Measurements from ENCODE around the gene CD63. TPM values are rescaled to one million over a fixed set of nuclear protein-coding genes. Genes with fewer than 3 reads are reported as not detected.

CD63 gene
- total RNA-seq, 1 experiment from 2014 or later, result 869 TPM

GRCh38 chr12:55715833-55716581 is 12.8 kb downstream of the CD63 start, which contains the start of gene BLOC1S1:
Gene BLOC1S1, plus strand, starts transcription at chr12:55716046. Its CDS starts 6 bp downstream, at chr12:55716052.
- Histone ChIP-seq H3K9me2 (replicated peaks; ENCODE audit: low read length) (no peaks in the 10 kb centered on the region), H3K9me3 (ENCODE audit: low read length) (no peaks in the 10 kb centered on the region), H3F3A (ENCODE audit: low read length, unreplicated experiment) (no peaks in the 10 kb centered on the region), H2AFZ (ENCODE audit: low read length) (peak within 1 kb of the TSS; percentile 96), H4K20me1 (ENCODE audit: low read length) (no peaks in the 10 kb centered on the region), H3K4me1 (ENCODE audit: insufficient read depth, low read length) (peaks cover 62% of the 10 kb centered on the region), H3K4me3 (ENCODE audit: low read length) (peak within 1 kb of the TSS; percentile 72), H3K27ac (ENCODE audit: low read length) (peak within 1 kb of the TSS; percentile 86), H3K36me3 (ENCODE audit: low read depth, low read length) (no peaks in the 10 kb centered on the region), H3K9ac (ENCODE audit: low read length) (peak within 1 kb of the TSS; percentile 78), H3K4me2 (ENCODE audit: low read length) (peak within 1 kb of the TSS; percentile 89), H3K79me2 (ENCODE audit: low read length) (no peaks in the 10 kb centered on the region), H3K27me3 (ENCODE audit: low read length) (no peaks in the 10 kb centered on the region)
- DNase-seq (peak; percentile 95), ATAC-seq (peak; percentile 55)
- intact Hi-C loops (cut with micrococcal nuclease), result no loop called here
- POLR2A ChIA-PET (ENCODE audit: unreplicated experiment), result no interaction called here
- TSS peak; percentile 42 for BruUV-seq (replicated peaks)
- TF ChIP-seq EZH2phosphoT487 (IDR thresholded peaks at IDR 0.05; ENCODE audit: borderline replicate concordance, low read length), result no peak
- no peak for TF ChIP-seq EZH2 (IDR thresholded peaks at IDR 0.05; ENCODE audit: low read length, unreplicated experiment)
- no peak for TF ChIP-seq CTCF (conservative IDR thresholded peaks at IDR 0.05; ENCODE audit: low read depth, low read length)
- CTCF ChIA-PET, result interaction anchor here (1.0 kb wide), 1 partner anchor 35 kb away, joined by 4 read pairs; a partner anchor contains a TSS

- Histone ChIP-seq H2AFZ (ENCODE audit: low read length) (peak overlapping the region; percentile 96), H3K9me3 (ENCODE audit: low read length) (no peaks in the 10 kb centered on the region), H3K9me2 (replicated peaks; ENCODE audit: low read length) (no peaks in the 10 kb centered on the region), H3K9ac (ENCODE audit: low read length) (peak overlapping the region; percentile 78; the same call in 1 of the 2 replicates), H4K20me1 (ENCODE audit: low read length) (no peaks in the 10 kb centered on the region), H3F3A (ENCODE audit: low read length, unreplicated experiment) (no peaks in the 10 kb centered on the region), H3K4me3 (ENCODE audit: low read length) (peak overlapping the region; percentile 72), H3K27me3 (ENCODE audit: low read length) (no peaks in the 10 kb centered on the region), H3K36me3 (ENCODE audit: low read depth, low read length) (no peaks in the 10 kb centered on the region), H3K27ac (ENCODE audit: low read length) (peak overlapping the region; percentile 86), H3K4me2 (ENCODE audit: low read length) (peak overlapping the region; percentile 89), H3K4me1 (ENCODE audit: insufficient read depth, low read length) (peaks cover 55% of the 10 kb centered on the region), H3K79me2 (ENCODE audit: low read length) (no peaks in the 10 kb centered on the region)
- no peak for DNase-seq
- ATAC-seq, result no peak
- intact Hi-C loops (cut with micrococcal nuclease), result no loop called here
- TF ChIP-seq EZH2 (IDR thresholded peaks at IDR 0.05; ENCODE audit: low read length, unreplicated experiment), result no peak
- no peak for TF ChIP-seq CTCF (conservative IDR thresholded peaks at IDR 0.05; ENCODE audit: low read depth, low read length)
- no peak for TF ChIP-seq EZH2phosphoT487 (IDR thresholded peaks at IDR 0.05; ENCODE audit: borderline replicate concordance, low read length)
- POLR2A ChIA-PET (ENCODE audit: unreplicated experiment), result no interaction called here
- BruUV-seq (replicated peaks), result no TSS peak
- CTCF ChIA-PET, result interaction anchor here (1.0 kb wide), 1 partner anchor 34 kb away, joined by 4 read pairs; a partner anchor contains a TSS
Observed at GRCh38 chr12:55715169-55715764, 13.5 kb downstream of the CD63 start.

- Histone ChIP-seq H3K4me2 (ENCODE audit: low read length) (peak overlapping the region; percentile 27), H3F3A (ENCODE audit: low read length, unreplicated experiment) (no peaks in the 10 kb centered on the region), H2AFZ (ENCODE audit: low read length) (no peak overlapping the region), H3K9me3 (ENCODE audit: low read length) (no peaks in the 10 kb centered on the region), H3K9ac (ENCODE audit: low read length) (no peak overlapping the region), H3K4me3 (ENCODE audit: low read length) (no peak overlapping the region), H3K4me1 (ENCODE audit: insufficient read depth, low read length) (peaks cover 40% of the 10 kb centered on the region), H3K9me2 (replicated peaks; ENCODE audit: low read length) (no peaks in the 10 kb centered on the region), H4K20me1 (ENCODE audit: low read length) (no peaks in the 10 kb centered on the region), H3K36me3 (ENCODE audit: low read depth, low read length) (no peaks in the 10 kb centered on the region), H3K79me2 (ENCODE audit: low read length) (no peaks in the 10 kb centered on the region), H3K27ac (ENCODE audit: low read length) (no peak overlapping the region), H3K27me3 (ENCODE audit: low read length) (no peaks in the 10 kb centered on the region)
- ATAC-seq (peak; percentile 6), DNase-seq (peak; percentile 94)
- intact Hi-C loops (cut with micrococcal nuclease), result no loop called here
- no TSS peak for BruUV-seq (replicated peaks)
- ChIA-PET POLR2A (ENCODE audit: unreplicated experiment) (no interaction called here), CTCF (no interaction called here)
- TF ChIP-seq EZH2phosphoT487 (IDR thresholded peaks at IDR 0.05; ENCODE audit: borderline replicate concordance, low read length) (no peak), EZH2 (IDR thresholded peaks at IDR 0.05; ENCODE audit: low read length, unreplicated experiment) (no peak), CTCF (conservative IDR thresholded peaks at IDR 0.05; ENCODE audit: low read depth, low read length) (no peak)
Observed at GRCh38 chr12:55713721-55714120, 15.1 kb downstream of the CD63 start.

All from PC-3 (cell line).